DND-41 (cell line): ENCODE results near the gene JMJD6.

Source experiments
- ATAC-seq: fragments of 200-7000 bp; cut with Tn5 transposase; 3 replicates; pipeline ENCODE4 v1.9.1; 2021; ENCODE audit warnings: low read depth; ENCODE audit not compliant: insufficient read depth
- DNase-seq: peaks from one replicate; pipeline ENCODE4 v3.0.0-alpha.2; 2020
- H2AFZ ChIP-seq: 2 replicates; pipeline ENCODE4 v1.6.0; 2012; ENCODE audit warnings: low read depth, low read length
- H3K27ac ChIP-seq: 2 replicates; pipeline ENCODE4 v1.5.1; 2012; ENCODE audit warnings: low read length, inconsistent platforms
- H3K27me3 ChIP-seq: fragments of 200-600 bp; sonication (generic); 2 replicates; pipeline ENCODE4 v1.6.0; 2012; ENCODE audit warnings: low read length, mild to moderate bottlenecking, inconsistent platforms; ENCODE audit not compliant: insufficient read depth, poor library complexity
- H3K36me3 ChIP-seq: 2 replicates; pipeline ENCODE4 v1.5.1; 2012; ENCODE audit warnings: low read length, inconsistent platforms; ENCODE audit not compliant: insufficient read depth
- H3K4me1 ChIP-seq: 2 replicates; pipeline ENCODE4 v1.5.1; 2012; ENCODE audit warnings: mild to moderate bottlenecking, low read length; ENCODE audit not compliant: insufficient read depth
- H3K4me2 ChIP-seq: 2 replicates; pipeline ENCODE4 v1.6.0; 2012; ENCODE audit warnings: mild to moderate bottlenecking, moderate library complexity, low read length, inconsistent platforms; ENCODE audit not compliant: insufficient read depth
- H3K4me3 ChIP-seq, 2 experiments: fragments of 200-600 bp in 1 of 2; shearing (Covaris generic) in 1 of 2; 2 replicates each; pipeline ENCODE4 v1.5.1; 2012 to 2016; ENCODE audit warnings: inconsistent platforms in 2 of 2, low read length in 2 of 2, mild to moderate bottlenecking in 2 of 2, low read depth in 1 of 2, moderate library complexity in 1 of 2
- H3K79me2 ChIP-seq: 2 replicates; pipeline ENCODE4 v1.6.0; 2012; ENCODE audit warnings: low read length, inconsistent platforms; ENCODE audit not compliant: insufficient read depth
- H3K9ac ChIP-seq: 2 replicates; pipeline ENCODE4 v1.6.0; 2012; ENCODE audit warnings: low read depth, mild to moderate bottlenecking, inconsistent platforms, low read length, moderate library complexity
- H3K9me3 ChIP-seq: 2 replicates; pipeline ENCODE4 v1.5.1; 2012; ENCODE audit warnings: low read length, moderate library complexity, mild to moderate bottlenecking, inconsistent platforms; ENCODE audit not compliant: insufficient read depth, severe bottlenecking
- H4K20me1 ChIP-seq: 2 replicates; pipeline ENCODE4 v1.6.0; 2012; ENCODE audit warnings: low read length; ENCODE audit not compliant: insufficient read depth
- CTCF ChIP-seq: IDR thresholded peaks from 2 replicates; pipeline ENCODE4 v1.5.1; 2012; ENCODE audit warnings: borderline replicate concordance, low read length, moderate library complexity, mild to moderate bottlenecking; ENCODE audit not compliant: poor library complexity, severe bottlenecking; ENCODE audit errors: extremely low read depth
- EZH2 ChIP-seq: IDR thresholded peaks from 3 replicates; pipeline ENCODE4 v1.6.1; 2012; ENCODE audit warnings: borderline replicate concordance, low read depth, mild to moderate bottlenecking, moderate library complexity, low read length, inconsistent platforms; ENCODE audit not compliant: severe bottlenecking

Gene JMJD6

GRCh38 chr17:76672270-76672851, 54.0 kb downstream of the JMJD6 start:
- Histone ChIP-seq H2AFZ (peak overlapping the region; percentile 73), H3K36me3 (no peaks in the 10 kb centered on the region), H4K20me1 (no peaks in the 10 kb centered on the region), H3K27me3 (no peaks in the 10 kb centered on the region), H3K4me3 (peak overlapping the region; percentile 48 to 70), H3K79me2 (peaks cover 8% of the 10 kb centered on the region), H3K4me1 (peaks cover 37% of the 10 kb centered on the region), H3K9ac (peak overlapping the region; percentile 85), H3K27ac (peak overlapping the region; percentile 92), H3K9me3 (no peaks in the 10 kb centered on the region), H3K4me2 (peak overlapping the region; percentile 74)
- peak; percentile 31 for DNase-seq
- TF ChIP-seq CTCF (no peak), EZH2 (no peak)
- ATAC-seq, result no peak

GRCh38 chr17:76671912-76672262, 54.5 kb downstream of the JMJD6 start:
- H3K27ac ChIP-seq, result peak overlapping the region; percentile 92

GRCh38 chr17:76671123-76671911, 55.1 kb downstream of the JMJD6 start:
- H3K27ac ChIP-seq, result peak overlapping the region; percentile 84

More at GRCh38 chr17:76671912-76672262, 54.5 kb downstream of the JMJD6 start:
- H4K20me1 ChIP-seq, result no peaks in the 10 kb centered on the region
- H3K27me3 ChIP-seq, result no peaks in the 10 kb centered on the region
- TF ChIP-seq EZH2 (no peak), CTCF (no peak)
- DNase-seq (no peak), ATAC-seq (peak; percentile 11)
- H3K79me2 ChIP-seq, result peaks cover 8% of the 10 kb centered on the region
- no peaks in the 10 kb centered on the region for H3K36me3 ChIP-seq
- peak overlapping the region; percentile 48 to 70 for H3K4me3 ChIP-seq
- H3K4me2 ChIP-seq, result peak overlapping the region; percentile 74
- H3K9ac ChIP-seq, result peak overlapping the region; percentile 85
- peak overlapping the region; percentile 73 for H2AFZ ChIP-seq
- peaks cover 32% of the 10 kb centered on the region for H3K4me1 ChIP-seq
- no peaks in the 10 kb centered on the region for H3K9me3 ChIP-seq

More at GRCh38 chr17:76671123-76671911, 55.1 kb downstream of the JMJD6 start:
- Histone ChIP-seq H4K20me1 (no peaks in the 10 kb centered on the region), H3K9ac (peak overlapping the region; percentile 85), H2AFZ (peak overlapping the region; percentile 92), H3K36me3 (no peaks in the 10 kb centered on the region), H3K4me2 (peak overlapping the region; percentile 74), H3K79me2 (peaks cover 8% of the 10 kb centered on the region), H3K4me1 (peaks cover 28% of the 10 kb centered on the region), H3K4me3 (peak overlapping the region; percentile 48 to 70; a peak in 3 of 4 replicates), H3K27me3 (no peaks in the 10 kb centered on the region), H3K9me3 (no peaks in the 10 kb centered on the region)
- peak; percentile 98 for ATAC-seq
- peak; percentile 100 for DNase-seq
- TF ChIP-seq CTCF (no peak), EZH2 (no peak)
